Glomerular visceral epithelial cell (primary cell): ENCODE results near the gene MEDAG.

Source experiments
- DNase-seq: peaks from one replicate; pipeline ENCODE4 v3.0.0-alpha.2; 2016; ENCODE audit errors: extremely low spot score

The MEDAG gene

DNA sequence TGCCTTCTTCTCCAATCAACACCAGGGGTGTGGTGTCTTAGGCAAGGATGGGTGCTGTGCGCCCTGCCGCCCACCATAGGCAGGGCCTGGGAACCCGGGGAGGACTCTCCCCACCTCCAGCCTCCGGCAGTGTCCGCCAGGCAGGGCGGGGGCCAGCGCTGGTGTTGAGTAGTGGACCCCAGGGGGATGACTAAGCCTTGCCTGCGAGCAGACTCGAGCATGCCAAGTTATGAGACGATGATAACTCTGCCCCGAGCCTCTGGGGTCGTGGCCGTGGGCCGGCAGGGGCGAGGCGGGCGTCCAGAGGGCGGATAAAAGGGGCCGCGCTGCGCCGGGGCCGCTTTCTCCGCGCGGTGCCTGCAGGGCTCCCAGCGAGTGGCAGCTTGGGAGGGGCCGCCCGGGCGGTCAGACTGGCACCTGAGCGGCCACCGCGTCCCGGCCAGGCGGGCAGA is at the start of gene MEDAG:
Gene MEDAG (plus strand): TSS at position 340 of the 452 bp plus-strand sequence. CDS start 245 bp downstream, outside the sequence.
- no peak for DNase-seq

GRCh38 chr13:30857018-30857417 is 49.1 kb upstream of the MEDAG start:
- no peak for DNase-seq

DNA sequence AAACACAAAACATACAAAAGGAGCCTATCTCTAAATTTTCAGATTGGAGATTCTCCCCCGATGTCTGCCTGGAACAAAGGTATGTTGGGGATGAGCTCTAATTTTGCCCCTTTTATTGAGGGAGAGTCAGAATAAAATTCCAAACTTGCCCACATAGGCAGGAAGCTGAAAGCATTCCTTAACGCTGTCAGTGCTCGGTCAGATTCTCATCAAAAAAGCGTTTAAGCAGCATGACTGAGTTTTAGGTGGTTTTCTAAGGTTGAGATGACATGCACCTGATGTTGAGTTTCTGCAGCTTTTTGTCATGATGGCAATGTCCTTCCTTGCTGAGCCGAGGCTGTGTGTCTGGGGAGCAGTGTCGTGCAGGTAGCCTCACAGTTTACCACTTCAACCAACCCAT is 48.4 kb upstream of the MEDAG start:
- peak; percentile 69 for DNase-seq

DNA sequence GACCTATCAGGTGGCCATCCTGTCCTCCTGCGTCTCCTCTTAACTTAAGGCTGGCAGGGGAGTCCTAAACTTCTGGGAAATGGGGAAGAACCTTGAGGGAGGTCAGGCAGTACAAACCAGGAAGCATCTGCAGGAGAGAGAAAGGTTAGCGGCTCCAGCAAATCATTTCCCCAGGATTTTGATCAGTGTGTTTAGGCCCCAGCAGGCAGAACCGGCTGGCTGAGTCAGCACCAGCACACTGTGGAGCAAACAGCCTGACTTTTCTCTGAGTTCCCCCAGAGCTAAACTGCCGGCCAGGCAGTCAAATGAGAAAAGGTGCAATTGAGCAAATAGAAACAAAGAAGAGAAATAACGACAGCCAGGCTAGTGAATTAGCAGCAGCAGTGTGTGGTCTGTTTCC is 46.7 kb upstream of the MEDAG start:
- DNase-seq: no peak

DNA sequence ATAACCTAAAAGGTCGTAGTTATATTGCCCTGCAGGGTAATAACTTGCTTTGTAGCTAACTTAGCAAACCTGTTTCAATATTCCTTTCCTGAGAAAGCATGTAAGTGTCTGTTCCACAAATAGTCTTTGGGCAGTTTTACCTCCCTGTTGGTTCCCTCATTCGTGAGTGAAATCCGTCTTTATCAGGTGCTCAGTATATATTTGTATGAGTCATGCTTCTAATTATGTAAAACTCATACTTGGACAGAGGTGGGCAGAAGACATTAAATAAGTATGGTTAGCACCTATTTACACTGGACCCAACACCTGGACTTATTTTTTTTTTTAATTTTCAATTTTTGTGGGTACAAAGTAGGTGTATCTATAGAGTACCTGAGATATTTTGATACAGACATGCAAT is 44.9 kb upstream of the MEDAG start:
- DNase-seq: no peak

DNA sequence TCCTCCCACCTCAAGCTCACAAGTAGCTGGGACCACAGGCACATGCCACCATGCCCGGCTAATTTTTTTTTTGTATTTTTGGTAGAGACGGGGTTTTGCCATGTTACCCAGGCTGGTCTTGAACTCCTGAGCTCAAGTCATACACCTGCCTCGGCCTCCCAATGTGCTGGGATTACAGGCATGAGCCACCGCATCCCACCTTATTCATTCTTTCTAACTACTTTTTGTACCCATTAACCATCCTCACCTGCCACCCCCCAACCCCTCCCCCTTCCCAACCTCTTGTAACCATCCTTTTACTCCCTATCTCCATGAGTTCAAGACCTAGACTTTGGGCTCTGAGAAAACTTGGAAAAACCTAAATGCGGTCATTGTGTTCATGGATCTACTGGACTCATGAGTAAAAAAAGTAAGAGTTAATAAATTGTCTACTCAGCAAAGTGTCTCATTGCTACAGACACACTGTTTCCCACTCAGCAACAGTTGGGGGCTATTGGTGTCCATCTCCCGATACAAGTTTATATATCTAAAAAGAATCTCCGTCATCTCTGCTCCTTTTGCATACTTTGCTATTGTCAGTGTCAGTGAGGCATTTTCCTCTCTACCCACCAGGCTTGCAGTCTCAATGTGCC is 44.1 kb upstream of the MEDAG start:
- DNase-seq: no peak

DNA sequence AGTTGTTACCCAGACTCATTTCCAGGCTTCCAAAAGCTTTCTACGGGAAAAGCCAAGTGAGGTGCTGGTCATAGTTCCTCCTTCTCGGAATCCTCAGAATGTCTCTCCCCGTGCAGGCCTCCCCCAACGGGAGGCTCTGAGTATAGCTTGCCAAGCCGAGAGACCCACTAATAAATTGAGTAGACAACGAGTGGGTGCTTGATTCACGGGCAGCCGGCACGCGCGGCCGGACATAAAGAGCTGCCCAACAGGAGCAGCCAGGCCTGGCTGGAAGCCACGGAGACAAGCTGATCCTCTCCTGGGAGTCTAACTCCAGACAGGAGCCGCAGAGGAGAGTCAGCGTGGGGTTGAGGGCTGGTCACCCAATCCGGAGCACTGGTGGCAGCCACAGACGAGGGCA is 43.4 kb upstream of the MEDAG start:
- no peak for DNase-seq

- DNase-seq: no peak
Observed at GRCh38 chr13:30863231-30863630, 42.8 kb upstream of the MEDAG start.

DNA sequence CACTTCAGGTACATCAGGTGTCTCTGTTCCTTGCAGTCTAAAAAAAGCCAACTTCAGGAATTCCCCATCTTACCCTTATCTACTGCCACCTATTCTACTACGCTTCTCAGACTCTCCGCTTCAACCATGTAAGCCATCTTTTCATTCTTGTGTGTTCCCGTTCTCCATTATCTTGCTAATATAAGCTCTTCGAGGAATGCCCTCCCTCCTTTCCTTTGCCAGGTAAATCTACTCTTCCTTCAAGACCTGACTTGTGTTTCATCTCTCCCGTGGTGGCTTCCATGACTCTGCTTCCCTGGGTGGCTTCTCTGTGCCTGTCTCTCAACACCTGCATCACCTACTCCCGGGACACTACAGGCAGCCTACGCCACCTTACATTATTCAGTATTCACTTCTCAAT is 42.3 kb upstream of the MEDAG start:
- DNase-seq: no peak

- DNase-seq: peak; percentile 73
Observed at GRCh38 chr13:30864433-30865122, 41.5 kb upstream of the MEDAG start.

DNA sequence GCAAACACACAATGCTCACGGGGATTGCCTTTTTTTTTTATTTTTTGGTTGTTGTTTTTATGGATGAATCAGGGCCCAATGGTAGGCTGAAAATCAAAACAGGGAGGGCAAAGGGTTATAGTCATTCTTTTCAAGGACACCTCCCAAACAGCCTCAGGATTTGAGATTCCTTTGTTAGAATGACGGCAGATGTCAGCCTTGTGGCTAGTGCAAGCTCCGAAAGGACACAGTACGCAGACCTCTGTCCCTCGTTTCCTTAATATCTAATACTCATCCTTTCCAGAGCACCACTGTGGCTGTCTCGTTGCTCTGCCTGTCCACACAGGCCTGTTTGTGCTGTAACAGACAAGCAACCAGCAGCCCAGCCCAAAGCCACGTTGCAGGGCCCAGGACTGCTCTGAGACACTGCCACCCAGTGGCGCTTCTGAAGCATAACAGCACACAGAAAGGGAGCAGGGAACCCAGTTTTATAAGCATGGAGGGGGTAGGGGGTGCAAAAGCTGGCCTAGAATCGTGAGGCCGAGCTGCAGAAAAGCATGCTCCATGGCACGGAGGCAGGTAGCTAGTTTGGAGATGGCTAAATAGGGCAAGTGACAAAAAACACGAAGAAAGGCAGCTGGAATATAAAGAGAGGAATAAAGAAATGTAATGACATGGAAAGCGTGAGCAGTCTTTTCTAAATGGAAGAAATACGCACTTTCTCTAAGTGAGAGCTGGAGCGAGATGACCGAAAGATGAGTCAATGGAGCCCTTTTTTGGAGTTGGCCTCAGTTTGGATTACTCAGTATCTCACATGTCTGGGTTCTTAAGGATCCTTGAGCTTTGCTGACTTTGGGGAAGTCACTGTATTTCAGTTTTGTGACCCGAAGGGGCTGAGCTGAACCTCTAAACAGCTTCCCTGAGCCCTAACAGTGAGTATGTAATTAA is 40.7 kb upstream of the MEDAG start:
- peak; percentile 90 for DNase-seq

- DNase-seq: no peak
Observed at GRCh38 chr13:30866677-30867076, 39.4 kb upstream of the MEDAG start.

DNA sequence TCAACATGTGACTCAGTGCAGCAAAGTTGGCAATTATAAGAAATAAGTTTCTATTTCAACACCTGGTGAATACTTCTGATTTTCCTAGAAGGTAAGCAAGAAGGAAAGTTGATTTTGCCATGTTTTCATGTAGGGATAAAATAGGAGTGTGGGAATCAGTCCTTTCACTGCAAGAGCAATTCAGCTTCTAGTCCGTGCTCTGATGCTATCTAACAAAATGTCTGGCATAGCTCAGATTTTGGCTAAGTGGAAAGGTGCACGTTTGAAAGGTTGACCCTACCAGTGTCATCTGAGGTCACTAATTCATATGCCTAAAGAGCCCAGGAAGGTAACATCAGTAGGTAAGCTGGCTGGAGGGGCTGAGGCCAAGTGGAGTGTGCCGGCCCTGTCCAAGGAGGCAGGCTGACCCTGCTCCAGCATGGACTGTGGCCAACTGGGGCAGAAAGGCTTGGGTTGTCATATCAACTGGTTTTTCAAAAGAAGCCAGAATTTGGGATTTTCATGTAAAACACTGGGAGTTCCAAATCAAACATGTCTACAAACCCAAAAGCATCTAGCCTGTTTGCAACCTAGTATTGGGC is 38.9 kb upstream of the MEDAG start:
- no peak for DNase-seq

GRCh38 chr13:30868799-30869470 is 37.1 kb upstream of the MEDAG start:
- no peak for DNase-seq

DNA sequence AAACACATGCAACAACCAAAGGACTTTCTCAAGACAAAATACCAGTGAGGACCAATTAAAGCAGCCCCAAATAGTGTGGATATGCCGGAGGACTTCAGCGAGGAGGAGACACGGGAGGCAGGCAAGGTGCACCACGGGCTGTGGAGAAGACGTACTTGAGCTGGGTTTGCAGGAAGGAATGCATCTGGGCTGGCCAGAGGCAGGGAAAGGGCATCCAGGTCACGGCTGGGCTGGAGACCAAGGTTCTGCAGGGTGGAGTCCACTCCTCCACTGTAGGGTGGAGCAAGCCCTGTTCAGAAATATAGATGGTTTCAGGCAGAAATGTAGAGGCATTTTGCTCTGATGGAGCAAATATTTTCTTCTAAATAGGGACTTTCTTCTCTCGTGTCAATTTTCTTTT is 36.6 kb upstream of the MEDAG start:
- DNase-seq: no peak

GRCh38 chr13:30870049-30870884 is 35.8 kb upstream of the MEDAG start:
- peak; percentile 82 for DNase-seq

DNA sequence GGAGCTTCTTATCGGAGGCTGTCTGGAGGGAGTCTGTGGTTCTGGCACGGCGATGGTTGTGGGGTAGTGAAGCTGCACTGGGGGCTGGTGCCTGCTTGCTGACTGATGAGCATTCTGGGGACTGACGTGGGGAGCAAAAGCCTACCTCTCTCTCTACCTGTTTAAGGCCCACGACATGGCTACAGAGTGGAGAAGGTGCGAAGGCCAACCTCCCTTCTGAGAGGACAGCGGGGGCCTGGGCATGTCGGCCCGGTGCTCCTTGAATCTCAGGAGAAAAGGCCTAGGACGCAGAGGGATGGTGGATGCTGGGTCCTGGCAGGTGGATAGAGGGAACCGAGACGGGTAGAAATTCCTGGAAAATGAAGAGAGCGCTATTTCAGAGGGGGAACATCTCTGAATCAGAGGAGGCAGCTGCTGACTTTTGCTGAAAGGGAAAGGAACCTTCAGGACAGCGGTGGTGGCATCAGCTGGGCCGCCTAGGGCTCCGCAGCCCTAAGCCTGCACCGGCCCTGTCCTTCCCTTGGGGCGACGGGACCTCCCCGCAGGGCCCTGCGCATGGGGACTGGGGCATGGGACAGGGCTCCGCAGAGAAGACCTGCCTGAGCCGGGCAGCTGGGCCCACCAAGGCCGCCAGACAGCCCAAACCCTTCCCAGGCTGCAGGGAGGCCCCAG is 35.0 kb upstream of the MEDAG start:
- DNase-seq: no peak

DNA sequence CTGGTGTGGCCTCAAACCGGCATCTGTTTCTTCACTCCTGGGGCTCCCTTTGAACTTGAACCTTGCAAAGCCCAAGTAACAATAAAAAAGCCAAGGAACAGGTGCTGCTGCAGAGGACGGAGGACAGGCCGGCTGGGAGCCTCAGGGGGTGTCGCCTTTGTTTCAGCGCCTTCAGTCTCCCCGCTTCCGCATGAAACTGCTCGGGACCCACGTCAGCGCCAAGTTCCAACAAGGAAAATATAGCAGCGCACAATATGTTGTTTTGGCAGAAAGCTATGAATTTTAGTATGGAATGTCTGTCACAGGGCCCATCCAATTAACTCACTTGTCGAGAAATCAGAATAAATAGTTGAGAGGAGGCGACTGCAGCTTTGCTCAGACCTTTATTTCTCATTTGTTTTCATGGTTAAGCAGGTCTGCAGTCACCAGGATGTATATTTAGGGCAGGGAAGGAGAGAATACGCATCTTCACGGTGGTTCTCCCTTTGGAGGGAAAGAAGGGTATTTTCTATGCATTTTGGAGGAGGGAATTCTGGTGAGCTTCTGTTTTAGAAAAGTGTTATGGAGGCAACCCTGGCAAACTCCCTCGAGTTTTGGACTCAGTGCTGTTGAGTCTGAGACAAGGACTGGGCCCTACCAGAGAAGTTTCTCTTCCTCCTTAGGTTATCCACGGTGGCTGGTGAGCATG is 34.3 kb upstream of the MEDAG start:
- DNase-seq: no peak

- no peak for DNase-seq
Observed at GRCh38 chr13:30872276-30872594, 33.8 kb upstream of the MEDAG start.
